GM18499 (cell line): ENCODE data around the gene PLXNA4.

ENCODE experiments used
- ATAC-seq: cut with Tn5 transposase; IDR thresholded peaks from one replicate; pipeline ENCODE4 v1.9.1; 2021; ENCODE audit warnings: moderate number of reproducible peaks; ENCODE audit not compliant: insufficient read depth, unreplicated experiment

PLXNA4 gene

DNA sequence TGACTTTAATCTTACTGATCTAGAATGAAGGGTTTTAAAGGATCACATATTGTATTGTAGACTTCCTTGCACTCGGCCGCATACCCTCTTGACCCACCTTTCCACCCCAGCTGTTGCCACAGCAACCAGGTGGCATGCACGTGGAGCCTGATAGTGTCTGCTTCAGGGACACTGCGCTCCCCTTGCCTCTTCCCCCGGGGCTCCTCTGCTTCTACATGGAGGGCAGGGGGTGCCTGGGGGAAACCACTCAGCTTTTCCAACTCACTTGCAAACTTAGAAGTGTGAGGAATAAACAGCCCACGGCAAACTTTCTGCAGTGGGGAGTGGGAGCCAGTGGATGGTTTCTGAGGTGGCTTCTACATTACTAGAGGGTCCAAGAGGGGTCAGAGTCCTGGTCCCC, 458.6 kb downstream of the PLXNA4 start:
- no peak for ATAC-seq

DNA sequence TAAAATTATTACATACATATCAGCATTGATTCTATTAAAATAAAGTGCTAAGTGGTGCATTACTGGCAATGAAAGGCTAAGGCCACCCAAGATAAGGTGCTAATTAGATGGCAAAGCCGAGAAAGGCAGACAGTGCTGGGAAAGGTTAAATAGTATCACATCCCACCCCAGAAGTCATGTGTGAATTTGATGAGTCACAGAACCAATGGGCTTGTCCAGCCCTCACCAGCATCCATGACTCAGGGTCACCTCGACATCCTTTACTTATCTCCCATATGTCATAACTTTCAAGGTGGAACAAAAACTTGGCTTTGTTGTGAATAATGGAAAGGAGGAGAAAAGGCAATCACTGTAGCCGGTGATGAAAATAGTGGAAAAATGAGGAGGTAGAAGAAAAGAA, 459.1 kb downstream of the PLXNA4 start:
- no peak for ATAC-seq

DNA sequence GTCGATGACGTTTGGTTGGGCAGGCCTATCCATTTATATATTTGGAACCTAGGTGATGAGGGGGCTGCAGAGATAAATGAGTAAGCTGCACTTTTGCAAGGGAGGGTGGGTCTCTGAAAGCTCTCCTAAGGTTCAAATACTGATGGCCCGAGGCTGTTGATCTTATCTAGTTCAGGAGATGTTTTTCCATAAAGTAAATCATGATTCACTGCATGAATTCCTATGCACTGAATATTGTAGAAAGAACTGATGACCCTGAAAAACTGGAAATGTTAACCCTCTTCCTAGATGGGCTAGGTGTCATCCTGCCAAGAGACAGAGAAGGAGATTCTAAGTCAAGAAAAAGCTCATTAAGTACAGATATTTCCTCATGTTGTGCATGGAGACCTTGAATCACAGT, 459.9 kb downstream of the PLXNA4 start:
- ATAC-seq = no peak

DNA sequence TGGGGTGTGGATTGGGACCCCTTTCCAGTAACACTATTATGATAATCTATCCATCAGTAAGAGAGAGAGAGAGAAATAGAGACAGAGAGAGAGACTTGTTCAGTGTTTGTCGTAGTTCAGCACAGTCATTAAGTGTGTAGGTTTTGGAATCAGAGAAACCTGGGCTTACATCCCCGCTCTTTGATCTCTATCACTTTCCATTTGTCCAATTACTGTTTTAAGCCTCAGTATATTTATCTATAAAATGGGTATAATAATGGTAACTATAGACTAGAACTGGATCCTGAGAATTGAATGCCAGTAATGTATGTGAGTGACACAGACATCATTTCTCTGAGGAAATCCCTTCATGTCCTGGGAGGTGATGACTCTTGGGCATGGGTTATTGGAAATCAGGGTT, 460.5 kb downstream of the PLXNA4 start:
- ATAC-seq = no peak

DNA sequence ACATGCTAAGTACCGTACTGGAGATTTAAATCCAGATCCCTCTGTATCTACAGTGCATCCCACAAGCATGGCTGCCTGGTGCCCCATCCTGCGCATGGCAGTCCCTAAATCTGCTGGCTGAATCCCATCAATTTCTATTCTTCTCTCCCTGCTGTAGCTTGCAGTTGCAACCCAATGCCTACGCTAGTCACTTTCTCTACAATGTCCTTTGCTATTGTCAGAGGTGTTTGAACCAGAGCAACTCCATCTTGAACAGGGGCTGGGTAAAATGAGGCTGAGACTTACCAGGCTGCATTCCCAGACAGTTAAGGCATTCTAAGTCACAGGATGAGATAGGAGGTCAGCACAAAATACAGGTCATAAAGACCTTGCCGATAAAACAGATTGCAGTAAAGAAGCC, 461.2 kb downstream of the PLXNA4 start:
- ATAC-seq = no peak

DNA sequence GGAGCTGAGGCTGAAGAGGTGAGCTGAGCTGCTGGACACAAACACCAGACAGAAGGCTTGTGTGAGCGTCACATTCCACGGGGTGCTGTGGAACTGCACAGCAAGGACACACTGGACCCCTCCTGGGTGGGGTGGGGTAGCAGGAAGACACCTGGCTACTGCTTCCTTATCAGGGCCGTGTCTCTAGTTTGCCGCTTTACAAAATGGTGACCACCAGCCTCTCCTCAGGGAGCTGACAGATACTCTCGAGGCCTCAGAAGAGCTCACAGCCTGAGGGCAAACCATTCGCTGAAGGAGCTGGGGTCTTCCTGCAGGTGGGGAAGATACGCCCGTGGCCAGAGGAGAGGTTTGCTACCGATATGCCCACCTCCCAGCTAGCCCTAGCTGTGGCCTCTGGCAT, 461.9 kb downstream of the PLXNA4 start:
- no peak for ATAC-seq

DNA sequence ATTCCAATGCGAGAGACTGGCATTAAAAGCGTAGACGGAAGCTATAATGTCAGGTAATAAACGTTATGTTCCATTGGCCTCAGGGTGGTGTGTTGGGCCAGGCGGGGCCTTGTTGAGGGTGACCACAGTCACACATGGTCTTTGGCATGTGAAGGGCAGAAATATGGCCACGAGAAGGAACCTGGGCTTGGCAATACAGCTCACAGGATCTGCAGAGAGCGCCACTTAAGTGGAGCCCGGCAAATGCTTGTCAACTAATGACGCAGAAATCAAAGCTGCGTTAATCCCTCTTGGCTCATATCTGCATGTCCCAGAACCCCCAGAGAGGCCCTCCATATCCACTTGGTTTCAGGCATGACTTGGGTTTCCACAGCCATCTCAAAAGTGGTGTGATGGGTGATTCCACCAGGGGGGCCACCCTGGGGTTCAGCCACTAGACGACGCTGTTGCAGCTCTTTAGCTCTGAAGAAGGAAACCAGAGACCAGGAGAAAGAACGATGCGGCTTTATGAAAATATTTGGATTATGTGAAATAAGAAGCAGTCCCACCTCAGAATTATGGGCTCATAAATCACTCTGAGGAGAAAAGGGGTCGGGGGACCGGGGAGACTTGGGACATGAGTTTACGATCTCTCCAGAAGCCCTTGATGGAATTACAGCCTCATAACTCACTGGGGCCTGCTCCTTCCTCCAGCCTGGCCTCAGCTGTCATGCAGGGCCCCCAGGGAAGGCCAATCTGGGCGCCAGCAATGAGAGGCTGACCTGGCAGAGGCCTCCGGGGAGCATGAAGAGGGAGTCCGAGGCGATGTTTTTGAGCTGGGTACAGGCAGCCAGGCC, 462.5 kb downstream of the PLXNA4 start:
- no peak for ATAC-seq

DNA sequence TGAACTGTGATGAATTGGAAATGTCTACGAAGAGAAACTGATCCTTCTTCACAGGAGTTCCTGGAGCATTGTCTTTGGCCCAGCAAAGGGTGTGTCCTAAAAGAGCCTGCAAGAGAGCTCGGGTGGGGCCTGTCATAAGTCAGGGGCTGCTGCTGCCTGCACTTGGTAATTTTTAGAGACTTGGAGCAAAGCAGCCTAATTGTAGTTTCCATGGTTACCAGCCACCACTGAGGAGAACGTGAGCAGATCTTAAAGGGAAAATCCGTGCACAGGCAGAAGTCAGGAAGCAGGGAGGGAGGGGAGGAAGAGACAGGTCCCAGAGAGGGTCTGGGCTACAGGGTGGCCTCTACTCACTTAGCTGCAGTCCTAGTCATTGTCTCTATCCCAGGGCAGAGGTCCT, 463.6 kb downstream of the PLXNA4 start:
- no peak for ATAC-seq

DNA sequence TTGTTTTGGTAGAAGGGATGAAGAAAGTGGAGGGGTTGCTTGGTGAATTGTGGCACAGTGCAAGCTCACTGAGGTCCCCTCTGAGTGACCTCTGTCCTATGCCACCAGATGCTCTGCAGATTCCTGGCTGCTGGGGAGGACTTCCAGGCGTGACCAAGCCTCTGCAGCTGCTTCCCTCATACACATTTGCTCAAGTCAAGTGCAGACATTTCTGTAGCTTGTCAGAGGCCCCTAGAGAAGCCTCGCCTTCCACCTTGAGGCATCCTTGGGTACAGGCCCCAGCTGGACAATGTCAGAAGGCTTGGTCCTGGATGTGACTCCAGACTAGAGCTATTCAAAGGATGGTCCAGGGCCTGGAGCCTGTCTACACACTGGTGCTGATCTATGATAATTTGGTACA, 464.2 kb downstream of the PLXNA4 start:
- no peak for ATAC-seq

DNA sequence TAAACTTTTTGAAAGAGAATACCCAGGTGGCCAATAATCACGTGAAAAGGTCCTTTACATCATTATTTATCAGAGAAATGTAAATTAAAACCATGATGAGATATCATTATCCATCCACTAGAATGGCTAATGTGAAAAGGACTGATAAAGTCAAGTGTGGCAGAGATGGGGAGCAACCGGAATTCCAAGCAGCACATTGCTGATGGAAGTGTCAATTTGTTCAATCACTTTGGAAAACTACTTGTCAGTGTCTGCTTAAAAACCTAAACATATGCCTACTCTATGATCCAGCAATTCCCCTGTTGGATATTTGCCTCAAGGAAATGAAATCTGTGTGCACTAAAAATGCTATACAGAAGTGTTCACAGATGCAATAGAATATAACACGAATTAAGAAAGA, 465.6 kb downstream of the PLXNA4 start:
- ATAC-seq = no peak

DNA sequence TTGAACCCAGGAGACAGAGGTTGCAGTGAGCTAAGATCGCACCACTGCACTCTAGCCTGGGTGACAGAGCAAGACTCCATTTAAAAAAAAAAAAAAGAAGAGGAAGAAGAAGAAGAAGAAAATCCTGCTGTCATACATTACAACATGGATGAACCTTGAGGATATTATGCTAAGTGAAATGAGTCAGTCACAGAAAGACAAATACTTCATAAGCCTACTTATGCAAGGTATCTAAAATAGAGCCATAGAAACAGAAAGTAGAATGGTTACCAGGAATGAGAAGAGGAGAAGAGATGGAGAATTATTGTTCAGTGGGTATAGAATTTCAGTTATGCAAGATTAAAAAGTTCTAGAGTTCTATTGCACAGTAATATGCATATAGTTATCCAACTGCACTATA, 466.5 kb downstream of the PLXNA4 start:
- no peak for ATAC-seq

DNA sequence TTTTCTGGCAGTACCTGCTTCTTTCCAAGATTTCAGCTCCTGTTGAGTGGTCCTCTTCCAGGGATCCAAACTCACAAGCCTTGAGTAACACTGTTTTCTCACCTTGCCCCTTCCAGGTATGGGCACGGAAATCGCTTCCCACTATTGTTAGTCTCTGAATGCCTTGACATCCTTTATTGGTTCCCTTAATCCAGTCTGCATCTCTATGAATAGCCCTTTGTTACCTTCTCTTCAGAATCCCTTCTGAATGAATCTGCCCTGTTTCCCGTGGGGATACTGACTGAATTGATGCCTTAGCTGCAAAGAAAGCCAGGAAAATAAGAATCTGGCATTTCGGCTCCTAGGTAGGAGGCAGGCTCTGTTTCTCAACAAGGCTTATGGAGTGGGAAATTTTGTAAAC, 467.7 kb downstream of the PLXNA4 start:
- ATAC-seq = no peak

DNA sequence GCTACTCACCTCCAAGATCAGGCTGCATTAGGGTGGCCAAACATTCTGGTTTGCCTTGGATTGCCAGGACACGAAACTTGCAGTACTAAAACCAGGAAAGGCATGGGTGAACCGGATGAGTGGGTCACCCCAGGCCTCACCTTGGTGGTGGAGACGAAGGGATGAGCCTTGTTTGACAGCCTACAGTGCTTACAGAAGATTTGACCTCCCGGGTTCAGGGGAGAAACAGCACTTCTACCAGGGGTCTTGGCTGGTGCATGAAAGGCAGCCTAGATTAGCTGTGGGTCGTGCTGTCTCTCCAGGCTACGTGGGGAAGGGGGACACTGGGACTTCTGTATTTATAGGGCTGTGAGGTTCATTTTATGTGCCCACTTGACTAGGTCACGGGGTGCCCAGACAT, 469.8 kb downstream of the PLXNA4 start:
- no peak for ATAC-seq

DNA sequence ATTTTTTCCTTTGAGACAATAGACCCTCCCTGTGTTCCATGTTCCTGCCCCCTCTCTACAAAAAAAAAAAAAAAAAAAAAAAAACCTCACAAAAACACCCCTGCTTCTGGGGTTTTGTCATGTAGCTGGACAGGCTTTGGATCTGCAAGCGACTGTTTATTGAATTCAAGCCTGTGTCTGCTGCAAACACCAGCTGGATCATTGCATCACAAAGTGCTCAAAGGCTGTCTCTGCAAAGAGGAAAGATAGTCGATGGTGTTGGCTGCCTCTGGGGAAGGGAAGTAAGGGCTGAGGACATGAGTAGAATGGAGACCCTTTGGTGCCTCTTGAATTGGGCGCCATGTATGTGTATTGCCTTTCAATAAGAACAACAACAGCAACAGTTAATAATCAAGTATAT, 471.2 kb downstream of the PLXNA4 start:
- no peak for ATAC-seq

DNA sequence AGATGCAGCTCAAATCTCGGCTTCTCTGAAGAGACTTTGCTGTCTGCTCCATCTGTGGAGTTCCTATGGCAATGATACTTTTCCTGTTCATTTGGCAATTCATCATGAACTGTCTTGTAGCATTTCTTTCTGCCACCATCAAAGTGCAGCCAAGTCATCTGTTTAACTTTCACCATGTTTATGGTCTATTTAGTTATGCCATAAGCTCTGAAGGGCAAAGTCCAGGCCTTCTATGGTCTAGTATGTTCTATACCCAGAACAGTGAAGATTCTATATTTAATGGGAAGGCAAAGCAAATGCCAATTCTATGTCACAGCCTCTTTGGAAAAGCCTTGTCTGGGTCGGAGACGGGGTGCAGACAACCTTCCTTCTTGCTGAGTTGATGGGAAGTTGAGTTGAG, 472.6 kb downstream of the PLXNA4 start:
- ATAC-seq = no peak

DNA sequence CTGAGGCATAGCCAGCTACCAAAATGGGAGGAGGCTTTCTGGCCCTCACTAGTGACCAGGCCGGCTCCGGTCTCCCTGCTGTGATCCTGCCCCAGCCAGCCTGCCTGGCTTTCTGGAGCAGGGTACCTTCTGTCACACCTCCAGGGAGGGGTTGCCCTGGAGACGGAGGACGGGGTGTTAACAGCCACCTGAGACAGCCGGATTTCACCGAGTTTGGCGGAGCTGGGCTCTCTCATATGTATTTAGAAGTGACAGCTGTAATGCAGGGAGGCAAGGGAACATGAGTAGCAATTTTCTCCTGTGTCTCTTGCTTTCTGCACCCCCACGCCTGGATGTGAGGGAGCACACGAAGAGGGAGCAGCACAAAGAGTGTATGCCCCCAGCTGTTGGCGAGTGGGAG, 473.3 kb downstream of the PLXNA4 start:
- no peak for ATAC-seq

DNA sequence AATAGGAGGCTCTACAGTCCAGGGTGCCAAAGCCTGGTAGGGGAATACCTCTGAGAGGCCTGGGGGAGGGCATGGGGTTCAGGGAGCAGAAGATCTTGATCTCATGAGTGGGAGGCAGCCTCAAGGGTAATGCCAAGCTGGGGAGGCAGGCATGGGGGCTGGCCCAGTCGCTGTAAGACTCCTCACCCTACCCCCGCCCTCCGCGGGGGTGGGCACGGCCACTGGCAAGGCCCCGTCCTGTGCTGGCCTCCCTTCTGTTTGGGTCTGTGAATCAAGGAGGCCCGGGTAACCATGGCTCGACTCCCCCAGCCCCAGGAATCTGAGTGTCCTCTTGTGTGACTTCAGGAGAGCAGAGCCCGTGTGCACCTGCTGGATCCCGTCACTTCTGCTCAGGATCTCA, 473.9 kb downstream of the PLXNA4 start:
- no peak for ATAC-seq

DNA sequence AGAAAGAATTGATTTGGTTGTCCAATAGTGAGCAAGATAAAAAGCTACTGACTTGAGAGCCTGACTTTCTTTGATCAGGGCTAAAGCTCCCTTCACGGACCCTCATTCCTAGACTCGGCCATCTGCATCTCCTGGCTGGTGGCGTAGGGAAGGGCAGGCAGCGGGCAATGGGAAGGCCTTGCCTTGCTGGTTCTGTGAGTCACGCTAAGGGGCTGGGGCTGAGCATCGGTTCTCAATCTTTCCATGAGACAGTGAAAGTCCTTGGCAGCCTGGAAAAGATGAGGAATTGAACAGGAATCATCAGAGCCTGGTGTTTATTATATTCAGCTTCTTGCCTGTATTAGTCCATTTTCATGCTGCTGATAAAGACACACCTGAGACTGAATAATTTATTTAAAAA, 475.3 kb downstream of the PLXNA4 start:
- no peak for ATAC-seq

DNA sequence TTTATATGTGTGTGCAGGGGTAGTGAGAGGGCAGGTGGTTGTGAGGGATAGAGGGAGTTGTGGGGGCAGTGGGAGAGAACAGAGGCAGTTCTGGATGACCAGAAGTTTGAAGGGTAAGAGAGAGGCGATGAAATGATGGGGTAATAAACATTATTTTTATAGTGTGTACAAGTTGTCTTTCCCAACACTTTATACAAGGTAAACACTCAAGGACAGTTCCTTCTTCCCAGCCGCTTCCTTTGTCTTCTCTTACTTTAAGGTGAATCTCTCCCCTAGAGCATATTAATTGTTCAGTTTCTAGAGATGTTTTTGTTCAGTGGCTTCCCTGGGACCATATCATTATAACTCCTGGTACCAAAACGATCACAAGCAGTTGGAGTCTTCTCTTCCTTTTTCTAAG, 475.8 kb downstream of the PLXNA4 start:
- no peak for ATAC-seq

DNA sequence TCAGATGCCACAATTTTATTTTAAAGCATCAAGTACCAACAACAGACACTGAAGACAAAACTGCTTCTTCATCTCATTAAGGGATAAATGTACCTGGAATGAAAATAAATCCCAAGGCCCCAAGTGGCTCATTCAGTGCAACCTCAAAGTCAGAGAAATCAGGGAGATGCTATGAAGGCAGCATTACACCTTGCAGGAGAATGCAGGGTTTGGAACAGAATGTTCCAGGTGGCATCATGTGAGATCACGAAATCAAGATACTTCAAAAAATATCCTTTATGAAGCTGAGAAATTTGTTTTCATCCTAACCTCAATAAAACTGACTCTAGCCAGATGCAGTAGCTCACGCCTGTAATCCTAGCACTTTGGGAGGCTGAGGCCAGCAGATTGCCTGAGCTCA, 477.1 kb downstream of the PLXNA4 start:
- no peak for ATAC-seq

DNA sequence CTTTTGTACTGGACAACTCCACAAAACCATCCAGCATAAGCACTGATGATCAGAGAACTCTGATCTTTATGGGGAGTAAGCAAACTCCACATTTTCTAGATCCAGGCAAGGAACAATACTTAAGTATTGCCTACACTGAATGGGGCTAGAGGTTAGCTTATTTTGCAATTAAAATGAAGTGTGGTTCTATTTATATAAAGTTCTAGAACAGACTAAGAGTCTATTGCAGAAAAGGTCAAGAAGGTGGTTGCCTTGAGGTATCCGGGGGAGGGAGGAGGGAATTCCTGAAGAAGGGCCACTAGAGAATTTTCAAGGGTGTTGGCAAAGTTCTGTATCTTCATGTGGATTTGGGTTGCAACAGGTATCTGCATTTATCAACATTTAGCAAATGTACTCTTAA, 477.9 kb downstream of the PLXNA4 start:
- ATAC-seq = no peak

DNA sequence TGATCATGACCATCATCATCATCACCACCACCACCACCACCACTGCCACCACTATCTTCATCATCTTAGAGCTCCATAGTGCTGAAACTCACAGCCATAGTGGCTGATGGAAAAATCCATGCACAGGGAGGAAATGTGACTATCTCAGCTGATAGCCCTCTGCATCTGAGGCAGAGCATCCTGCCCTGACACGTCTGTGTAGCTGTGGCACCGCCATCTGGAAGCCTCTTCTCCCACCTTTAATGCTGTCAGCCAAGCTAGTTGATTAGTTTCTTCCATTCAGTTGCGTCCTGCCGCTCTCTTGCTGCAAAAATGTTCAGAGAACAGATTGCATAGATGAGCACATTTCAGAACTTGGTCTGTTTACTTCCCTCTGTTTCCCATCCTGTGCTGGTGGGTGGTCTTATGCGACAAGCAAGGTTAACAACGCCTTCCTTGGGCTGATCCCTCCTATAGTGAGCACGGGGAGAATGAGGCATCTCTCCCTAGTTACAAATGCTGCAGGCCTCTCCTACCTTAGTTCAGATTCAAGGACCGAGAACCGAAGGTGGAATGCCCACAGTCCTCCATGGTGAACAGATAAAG, 478.6 kb downstream of the PLXNA4 start:
- no peak for ATAC-seq
